GM12878 (cell line): ENCODE data around the gene PIGU. TPM values are rescaled to one million over a fixed set of nuclear protein-coding genes. Genes with fewer than 3 reads are reported as not detected.

ENCODE experiments used
- ATAC-seq: fragments of 200-7000 bp; cut with Tn5 transposase; 3 replicates; pipeline ENCODE4 v1.9.1; 2020; ENCODE audit warnings: mild to moderate bottlenecking, moderate library complexity
- BruUV-seq: library from RNA; stranded (reverse); fragments of 400-500 nt; replicated peaks from 2 replicates; lab custom pipeline; 2021; lab: Mats Ljungman, UMichigan
- CTCF ChIA-PET: fragments of 300-600 bp; sonication (Branson Sonifier 250); formaldehyde crosslinking; extraction: SDS; loops from one replicate; lab custom pipeline; 2021; ENCODE audit warnings: inconsistent platforms; lab: Yijun Ruan, JAX
- POLR2A ChIA-PET: fragments of 350-600 bp; formaldehyde crosslinking; extraction: SDS; loops from one replicate; lab custom pipeline; 2021; ENCODE audit warnings: inconsistent platforms; lab: Charles Lee
- RAD21 ChIA-PET: fragments of 300-600 bp; sonication (Branson Sonifier 250); formaldehyde crosslinking; loops from one replicate; lab custom pipeline; 2023; ENCODE audit warnings: antibody characterized with exemption; ENCODE audit not compliant: unreplicated experiment; lab: Charles Lee
- SMC1A ChIA-PET: fragments of 300-600 bp; sonication (Branson Sonifier 250); formaldehyde crosslinking; loops from one replicate; lab custom pipeline; 2023; ENCODE audit not compliant: unreplicated experiment, uncharacterized antibody; lab: Charles Lee
- DNase-seq: peaks from one replicate; pipeline ENCODE4 v3.0.0-alpha.2; 2011; ENCODE audit warnings: low read depth, low spot score
- FAIRE-seq: peaks from 3 replicates; lab custom pipeline; 2011; peaks lifted over from hg19 to GRCh38; lab: Jason Lieb, UNC
- H2AFZ ChIP-seq: 2 replicates; pipeline ENCODE4 v1.6.0; 2011; ENCODE audit warnings: low read depth, low read length, control low read depth; ENCODE audit not compliant: control insufficient read depth
- H3K27ac ChIP-seq: 2 replicates; pipeline ENCODE4 v1.5.1; 2011; ENCODE audit warnings: control low read depth; ENCODE audit not compliant: control insufficient read depth, insufficient read depth
- H3K27me3 ChIP-seq, 2 experiments: replicated peaks in 1 of 2; 2 replicates each; pipeline versions ENCODE4 v1.6.0 to v1.6.1; 2011; ENCODE audit warnings: low read length in 1 of 2; ENCODE audit not compliant: control insufficient read depth in 2 of 2, insufficient read depth in 2 of 2
- H3K36me3 ChIP-seq, 2 experiments: 2 replicates each; pipeline ENCODE4 v1.5.1; 2011; ENCODE audit warnings: low read length in 1 of 2; ENCODE audit not compliant: control insufficient read depth in 2 of 2, insufficient read depth in 2 of 2
- H3K4me1 ChIP-seq: 2 replicates; pipeline ENCODE4 v1.6.1; 2011; ENCODE audit warnings: mild to moderate bottlenecking, low read length, moderate library complexity, mixed read lengths; ENCODE audit not compliant: control insufficient read depth, insufficient read depth
- H3K4me2 ChIP-seq: 2 replicates; pipeline ENCODE4 v1.6.0; 2011; ENCODE audit warnings: control low read depth; ENCODE audit not compliant: control insufficient read depth, insufficient read depth
- H3K4me3 ChIP-seq: fragments of 200-600 bp; sonication (generic); 2 replicates; pipeline ENCODE4 v1.5.1; 2016
- H3K79me2 ChIP-seq: 2 replicates; pipeline ENCODE4 v1.6.0; 2011; ENCODE audit warnings: low read length; ENCODE audit not compliant: control insufficient read depth, insufficient read depth
- H3K9ac ChIP-seq: 2 replicates; pipeline ENCODE4 v1.8.0; 2011; ENCODE audit warnings: low read length, control low read depth, mixed read lengths; ENCODE audit not compliant: control insufficient read depth, insufficient read depth
- H3K9me3 ChIP-seq: replicated peaks from 3 replicates; pipeline ENCODE4 v1.5.1; 2011; ENCODE audit warnings: mild to moderate bottlenecking, low read length; ENCODE audit not compliant: control insufficient read depth, insufficient read depth
- H4K20me1 ChIP-seq: 2 replicates; pipeline ENCODE4 v1.6.0; 2011; ENCODE audit not compliant: control insufficient read depth, insufficient read depth
- ASH2L ChIP-seq: fragments of 300-600, 200-600 bp; sonication (generic); IDR thresholded peaks from 2 replicates; pipeline ENCODE4 v1.6.1; 2017; ENCODE audit warnings: low read depth, mild to moderate bottlenecking, borderline replicate concordance
- IRF3 ChIP-seq: fragments of 450-650 bp; IDR thresholded peaks from 2 replicates; pipeline ENCODE4 v1.6.1; 2014; ENCODE audit warnings: mild to moderate bottlenecking
- KLF5 ChIP-seq: fragments of 450-650 bp; IDR thresholded peaks from 2 replicates; pipeline ENCODE4 v1.6.1; 2014; ENCODE audit warnings: mild to moderate bottlenecking; ENCODE audit not compliant: partially characterized antibody
- LARP7 ChIP-seq: fragments of 450-650 bp; IDR thresholded peaks from 2 replicates; pipeline ENCODE4 v1.6.1; 2017; ENCODE audit warnings: mild to moderate bottlenecking
- MXI1 ChIP-seq: fragments of 150-350 bp; IDR thresholded peaks from 2 replicates; pipeline ENCODE4 v1.6.1; 2011; ENCODE audit warnings: low read depth, mild to moderate bottlenecking, inconsistent platforms, low read length, improper control_type of control experiment
- NFIC ChIP-seq: IDR thresholded peaks from 2 replicates; pipeline ENCODE4 v1.6.1; 2012; ENCODE audit warnings: low read depth, mild to moderate bottlenecking, inconsistent platforms, low read length, moderate library complexity
- PKNOX1 ChIP-seq: fragments of 450-650 bp; IDR thresholded peaks from 2 replicates; pipeline ENCODE4 v1.6.1; 2016; ENCODE audit warnings: mild to moderate bottlenecking
- PML ChIP-seq: IDR thresholded peaks from 2 replicates; pipeline ENCODE4 v1.6.1; 2012; ENCODE audit warnings: low read length, inconsistent platforms
- PRDM15 ChIP-seq: fragments of 450-650 bp; formaldehyde crosslinking; IDR thresholded peaks from 2 replicates; pipeline ENCODE4 v1.4.0; 2020; ENCODE audit warnings: mild to moderate bottlenecking, moderate library complexity
- RUNX3 ChIP-seq: IDR thresholded peaks from 2 replicates; pipeline ENCODE4 v1.6.1; 2012; ENCODE audit warnings: low read length, inconsistent platforms
- SMAD1 ChIP-seq: fragments of 450-650 bp; IDR thresholded peaks from 2 replicates; pipeline ENCODE4 v1.6.1; 2018; ENCODE audit warnings: mild to moderate bottlenecking, low read depth; ENCODE audit not compliant: partially characterized antibody
- SMARCA5 ChIP-seq: fragments of 450-650 bp; IDR thresholded peaks from 2 replicates; pipeline ENCODE4 v1.6.1; 2017; ENCODE audit warnings: mild to moderate bottlenecking
- ZNF207 ChIP-seq: fragments of 450-650 bp; IDR thresholded peaks from 2 replicates; pipeline ENCODE4 v1.6.1; 2014; ENCODE audit warnings: antibody characterized with exemption, mild to moderate bottlenecking, borderline replicate concordance
- ZSCAN29 ChIP-seq: fragments of 450-650 bp; IDR thresholded peaks from 2 replicates; pipeline ENCODE4 v1.6.1; 2017; ENCODE audit warnings: mild to moderate bottlenecking, moderate library complexity
- WGBS: methylation state at CpG from one replicate; pipeline ENCODE4 v1.1.6; 2016; ENCODE audit warnings: low lambda C conversion rate; ENCODE audit not compliant: insufficient replicate concordance, insufficient coverage; ENCODE audit errors: missing lambda C conversion rate; 5-methylcytosine and 5-hydroxymethylcytosine counted together
- in situ Hi-C: fragments of 300-500 bp; cut with MboI; formaldehyde crosslinking; loops from 9 replicates; pipeline ENCODE4 v1.14.3; 2018; ENCODE audit warnings: mixed read lengths
- intact Hi-C: fragments of 100-400 bp; cut with micrococcal nuclease; formaldehyde crosslinking; loops from one replicate; pipeline ENCODE4 v1.14.2; 2022; ENCODE audit not compliant: unreplicated experiment
- polyA plus RNA-seq, 11 experiments: library from polyadenylated mRNA; depleted of rRNA in 4 of 11; unstranded in 6 of 11; stranded (reverse) in 5 of 11; fragments of >200 nt; fragmentation: Nextera tagmentation in 4 of 11; fragmentation: Illumina TruSeq in 1 of 11; extraction: Ambion mirVana in 4 of 11; extraction: Trizol in 1 of 11; gene quantifications; 1 replicate in 1 of 11; 2 replicates in 10 of 11; pipeline versions ENCODE4 v1.2.1 to v1.2.3, GENCODE V29; 2011 to 2016; ENCODE audit warnings: inconsistent platforms in 2 of 11, missing spikeins in 2 of 11, low read depth in 1 of 11
- total RNA-seq, 4 experiments: library from RNA; depleted of rRNA in 3 of 4; stranded (reverse); fragments of >200 nt in 3 of 4; fragmentation: Illumina TruSeq in 1 of 4; extraction: Trizol in 1 of 4; gene quantifications; 2 replicates each; pipeline versions ENCODE4 v1.2.1 to v1.2.3, GENCODE V29; 2013 to 2021

Gene PIGU
- total and polyA plus RNA-seq, 10 of the 15 experiments (the other 5 are each of a cell fraction or from before 2014, with no cell fraction given): 4.1 to 88.2 (median 25.0) TPM

- TF ChIP-seq MXI1: no peak
- no peak for TF ChIP-seq PKNOX1
- TF ChIP-seq SMARCA5: no peak
Measured at GRCh38 chr20:34515484-34516246, 161.2 kb downstream of the PIGU start (continued).

- BruUV-seq: TSS peak; percentile 84
- peaks cover 28% of the 10 kb centered on the region for H3K79me2 ChIP-seq
- RAD21 ChIA-PET: interaction anchor here (0.6 to 5.0 kb wide), 14 partner anchors 23 to 255 kb away, joined by 3 to 45 read pairs (median 5); partner anchors contain the start of genes AHCY, ITCH and TP53INP2
- peak overlapping the region; percentile 74 for H2AFZ ChIP-seq
- peak overlapping the region; percentile 82 for H3K4me3 ChIP-seq
- DNase-seq (no peak), FAIRE-seq (peak; percentile 94), ATAC-seq (no peak)
- peak overlapping the region; percentile 89 for H3K4me2 ChIP-seq
- no peaks in the 10 kb centered on the region for H3K9me3 ChIP-seq
- 17% methylated on average over 19 of the region's 19 CpGs for WGBS
- H3K27ac ChIP-seq: peak overlapping the region; percentile 78
- peak overlapping the region; percentile 86 for H3K9ac ChIP-seq
- SMC1A ChIA-PET: interaction anchor here (0.9 to 4.3 kb wide), 11 partner anchors 10 to 258 kb away, joined by 3 to 35 read pairs (median 5); partner anchors contain the start of gene TP53INP2
- CTCF ChIA-PET: interaction anchor here (0.8 to 5.3 kb wide), 13 partner anchors 20 to 257 kb away, joined by 3 to 61 read pairs (median 4); partner anchors contain the start of gene ITCH
- H4K20me1 ChIP-seq: no peaks in the 10 kb centered on the region
- in situ Hi-C loops: loop anchor here (5.0 kb wide), 1 partner anchor 203 kb away; no protein-coding TSS in a partner anchor
- POLR2A ChIA-PET: interaction anchor here (0.9 to 2.7 kb wide), 7 partner anchors 26 to 214 kb away, joined by 3 to 21 read pairs (median 4); partner anchors contain the start of genes AHCY and ITCH
- intact Hi-C loops: loop anchor here (5.0 kb wide), 2 partner anchors 38 to 148 kb away; no protein-coding TSS in a partner anchor
- H3K27me3 ChIP-seq: no peaks in the 10 kb centered on the region
- peaks cover 7% of the 10 kb centered on the region; the same call in 1 of the 2 replicates for H3K4me1 ChIP-seq
- peaks cover 0 to 2% of the 10 kb centered on the region in 2 experiments; a peak in 1 of 4 replicates for H3K36me3 ChIP-seq
- TF ChIP-seq IRF3: no peak
- TF ChIP-seq NFIC: no peak
- no peak for TF ChIP-seq ZSCAN29
- peak; percentile 15 for TF ChIP-seq KLF5
- TF ChIP-seq ZNF207: 0 out of 2 replicates have a peak, but pooled peaks have one; percentile 11
- TF ChIP-seq SMAD1: peak; percentile 15
- 0 out of 2 replicates have a peak, but pooled peaks have one; percentile 18 for TF ChIP-seq PML
- peak; percentile 14; the same call in 1 of the 2 replicates for TF ChIP-seq LARP7
- no peak for TF ChIP-seq PRDM15 (CRISPR knock-in tag)
- TF ChIP-seq RUNX3: peak; percentile 4; the same call in 1 of the 2 replicates
- no peak for TF ChIP-seq ASH2L
Measured at GRCh38 chr20:34514897-34515483, 161.9 kb downstream of the PIGU start.
